Astrocyte of the cerebellum (primary cell): ENCODE data around the gene CDH22.
A peak's percentile ranks its signal among the peaks of the same experiment; 100 is the strongest.

Source experiments
- DNase-seq: peaks from one replicate; pipeline ENCODE4 v3.0.0-alpha.2; 2011; ENCODE audit warnings: low read depth
- H3K4me3 ChIP-seq: 2 replicates; pipeline ENCODE4 v1.5.1; 2011; ENCODE audit warnings: mild to moderate bottlenecking, low read depth, low read length, moderate library complexity
- CTCF ChIP-seq: IDR thresholded peaks from 2 replicates; pipeline ENCODE4 v1.5.1; 2012; ENCODE audit warnings: low read length, low read depth, moderate library complexity, mild to moderate bottlenecking; ENCODE audit errors: missing control alignments
- in situ Hi-C: cut with HindIII; loops from 2 replicates; pipeline ENCODE4 v1.10.0; 2017; ENCODE audit warnings: low sequenced_read_pairs

CDH22 gene

GRCh38 chr20:46349035-46349741, 40.9 kb upstream of the CDH22 start:
- peak; percentile 59 for TF ChIP-seq CTCF
- no peak overlapping the region for H3K4me3 ChIP-seq
- no peak for DNase-seq
- in situ Hi-C loops, result no loop called here

GRCh38 chr20:46347841-46348803, 39.8 kb upstream of the CDH22 start:
- no peak overlapping the region for H3K4me3 ChIP-seq
- no peak for TF ChIP-seq CTCF
- DNase-seq, result no peak
- in situ Hi-C loops, result no loop called here

- no peak for TF ChIP-seq CTCF
- in situ Hi-C loops, result no loop called here
- H3K4me3 ChIP-seq, result no peak overlapping the region
- DNase-seq, result no peak
These were observed 38.5 kb upstream of the CDH22 start for GRCh38 chr20:46346770-46347169.

- no peak for DNase-seq
- in situ Hi-C loops, result no loop called here
- no peak overlapping the region for H3K4me3 ChIP-seq
- no peak for TF ChIP-seq CTCF
These were observed 36.3 kb upstream of the CDH22 start for GRCh38 chr20:46344488-46345162.

- no peak for DNase-seq
- no peak for TF ChIP-seq CTCF
- in situ Hi-C loops, result no loop called here
- H3K4me3 ChIP-seq, result no peak overlapping the region
These were observed 35.7 kb upstream of the CDH22 start for GRCh38 chr20:46343975-46344357.

- H3K4me3 ChIP-seq, result no peak overlapping the region
- in situ Hi-C loops, result no loop called here
- no peak for TF ChIP-seq CTCF
- DNase-seq, result no peak
These were observed 35.2 kb upstream of the CDH22 start for GRCh38 chr20:46343348-46343974.
